Activated effector memory CD4-positive, alpha-beta T cell treated with anti-CD3 and anti-CD28 coated beads, Interleukin-2, amount 50 U/mL, for 16 hours (primary cell): ENCODE measurements around the gene MCM8.

Experiments used
- DNase-seq: peaks from one replicate; pipeline ENCODE4 v3.0.0-alpha.2; 2020

Gene MCM8

GRCh38 chr20:6045566-6045965 is 95.1 kb downstream of the MCM8 start:
- DNase-seq: no peak

GRCh38 chr20:6046432-6046831 is 96.0 kb downstream of the MCM8 start:
- DNase-seq: no peak

DNA sequence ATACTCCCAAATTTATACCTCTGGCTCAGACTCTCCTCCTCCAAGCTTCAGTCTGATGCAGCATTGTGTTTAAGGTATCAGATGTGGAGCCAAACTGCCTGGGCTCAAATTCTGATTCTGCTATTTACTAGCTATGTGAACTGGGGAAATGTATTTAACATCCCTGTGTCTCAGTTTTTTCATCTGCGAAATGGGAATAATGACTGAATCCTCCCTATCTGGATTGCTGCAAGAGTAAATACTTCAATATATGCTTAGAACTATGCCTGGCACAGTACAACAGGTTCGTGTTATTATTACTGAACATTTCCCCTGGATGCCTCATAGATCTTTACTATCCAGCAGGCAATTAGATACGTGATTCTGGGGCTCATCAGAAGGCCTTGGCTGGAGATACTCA is 97.9 kb downstream of the MCM8 start:
- no peak for DNase-seq
